OCI-LY3 (cell line): ENCODE results near the gene ZNF500.

Experiments
- H2AFZ ChIP-seq: fragments of 200-600, 300-600 bp; shearing (Covaris generic); 2 replicates; pipeline ENCODE4 v1.6.0; 2014; ENCODE audit warnings: antibody characterized with exemption, low read depth, low read length
- H3K27ac ChIP-seq: fragments of 200-600, 300-600 bp; sonication (generic); 2 replicates; pipeline ENCODE4 v1.5.1; 2014; ENCODE audit warnings: mild to moderate bottlenecking, low read length, moderate library complexity, mixed read lengths
- H3K27me3 ChIP-seq: fragments of 200-600, 300-600 bp; sonication (generic); 2 replicates; pipeline ENCODE4 v1.6.1; 2014; ENCODE audit warnings: low read depth, low read length, mixed read lengths
- H3K36me3 ChIP-seq: fragments of 200-600, 300-600 bp; sonication (generic); replicated peaks from 2 replicates; pipeline ENCODE3; 2014; ENCODE audit warnings: low read depth, low read length, mixed read lengths
- H3K4me1 ChIP-seq: fragments of 300-600, 200-600 bp; sonication (generic); 2 replicates; pipeline ENCODE4 v1.6.1; 2014; ENCODE audit warnings: low read length, mixed read lengths
- H3K4me2 ChIP-seq: fragments of 200-600, 300-600 bp; sonication (generic); 2 replicates; pipeline ENCODE4 v1.6.1; 2014; ENCODE audit warnings: low read length, mixed read lengths
- H3K4me3 ChIP-seq: fragments of 300-600, 200-600 bp; sonication (generic); 2 replicates; pipeline ENCODE4 v1.5.1; 2014; ENCODE audit warnings: antibody characterized with exemption, mild to moderate bottlenecking, low read length, moderate library complexity
- H3K79me2 ChIP-seq: fragments of 300-600, 200-600 bp; shearing (Covaris generic); 2 replicates; pipeline ENCODE4 v1.6.1; 2014; ENCODE audit warnings: mild to moderate bottlenecking, low read length, mixed read lengths
- H3K9ac ChIP-seq: fragments of 300-600, 200-600 bp; shearing (Covaris generic); 2 replicates; pipeline ENCODE4 v1.6.0; 2014; ENCODE audit warnings: mild to moderate bottlenecking, low read length, moderate library complexity
- H3K9me3 ChIP-seq: fragments of 200-600, 300-600 bp; shearing (Covaris generic); 2 replicates; pipeline ENCODE4 v1.6.1; 2014; ENCODE audit warnings: low read length, mixed read lengths; ENCODE audit not compliant: insufficient read depth
- H4K20me1 ChIP-seq: fragments of 200-600, 300-600 bp; sonication (generic); 2 replicates; pipeline ENCODE4 v1.6.1; 2016; ENCODE audit warnings: low read length, mixed read lengths; ENCODE audit not compliant: insufficient read depth
- EZH2phosphoT487 ChIP-seq: fragments of 200-600 bp; shearing (Covaris generic); IDR thresholded peaks from 2 replicates; pipeline ENCODE4 v1.6.1; 2018; ENCODE audit warnings: antibody characterized with exemption, mixed run types, low read depth
- TF ChIP-seq, protein P1 (sequence below): fragments of 200-600, 300-600 bp; sonication (generic); IDR thresholded peaks from 2 replicates; pipeline ENCODE4 v1.5.1; 2014; ENCODE audit warnings: antibody characterized with exemption, low read length, low read depth

Gene ZNF500

DNA sequence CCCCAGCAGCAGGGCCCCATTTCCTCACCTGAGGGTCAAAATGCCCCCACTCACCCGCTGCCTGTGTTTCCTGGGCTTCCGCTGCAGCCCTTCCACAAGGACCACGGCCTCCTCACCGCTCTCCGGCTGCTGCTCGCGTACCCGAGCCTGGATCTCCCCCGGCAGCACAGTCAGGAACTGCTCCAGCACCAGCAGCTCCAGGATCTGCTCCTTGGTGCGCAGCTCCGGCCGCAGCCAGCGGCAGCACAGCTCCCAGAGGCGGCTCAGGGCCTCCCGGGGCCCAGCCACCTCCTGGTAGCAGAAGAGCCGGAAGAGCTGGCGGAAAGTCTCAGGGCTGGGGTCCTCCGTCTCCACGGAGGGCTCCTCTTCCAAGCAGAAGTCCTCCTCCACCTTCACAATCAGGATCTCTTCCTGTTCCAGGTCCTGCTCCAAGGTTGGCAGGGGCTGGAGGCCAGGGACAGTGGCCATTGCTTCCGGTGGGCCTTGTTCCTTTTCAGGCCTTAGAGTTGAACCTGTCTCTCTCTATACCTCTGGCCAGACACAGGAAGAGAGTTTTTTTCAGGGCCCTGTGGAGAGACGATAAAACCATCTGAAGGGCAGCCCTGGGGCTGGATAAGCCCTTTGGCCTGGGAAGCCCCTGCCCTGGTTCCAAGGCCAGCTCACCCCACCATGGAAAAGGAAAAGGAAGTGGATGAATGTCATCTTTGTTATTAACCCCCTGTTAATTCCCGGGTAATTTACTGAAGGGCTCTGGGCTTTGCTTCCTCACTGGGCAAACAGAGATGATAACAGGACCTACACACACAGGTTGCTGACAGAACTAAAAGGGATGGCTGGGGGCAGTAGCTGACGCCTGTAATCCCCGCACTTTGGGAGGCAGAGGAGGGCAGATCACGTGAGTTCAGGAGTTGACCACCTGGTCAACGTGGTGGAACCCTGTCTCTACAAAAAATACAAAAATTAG lies 1.2 kb downstream of the ZNF500 start:
- Histone ChIP-seq H3K9ac (peak overlapping the region; percentile 69), H3K4me2 (peak overlapping the region; percentile 78), H3K79me2 (peaks cover 18% of the 10 kb centered on the region), H4K20me1 (no peaks in the 10 kb centered on the region), H3K4me1 (peaks cover 10% of the 10 kb centered on the region), H3K27ac (no peak overlapping the region), H3K27me3 (no peaks in the 10 kb centered on the region), H3K36me3 (peaks cover 11% of the 10 kb centered on the region), H2AFZ (no peak overlapping the region), H3K4me3 (peak overlapping the region; percentile 81), H3K9me3 (no peaks in the 10 kb centered on the region)
- TF ChIP-seq, protein P1, sequence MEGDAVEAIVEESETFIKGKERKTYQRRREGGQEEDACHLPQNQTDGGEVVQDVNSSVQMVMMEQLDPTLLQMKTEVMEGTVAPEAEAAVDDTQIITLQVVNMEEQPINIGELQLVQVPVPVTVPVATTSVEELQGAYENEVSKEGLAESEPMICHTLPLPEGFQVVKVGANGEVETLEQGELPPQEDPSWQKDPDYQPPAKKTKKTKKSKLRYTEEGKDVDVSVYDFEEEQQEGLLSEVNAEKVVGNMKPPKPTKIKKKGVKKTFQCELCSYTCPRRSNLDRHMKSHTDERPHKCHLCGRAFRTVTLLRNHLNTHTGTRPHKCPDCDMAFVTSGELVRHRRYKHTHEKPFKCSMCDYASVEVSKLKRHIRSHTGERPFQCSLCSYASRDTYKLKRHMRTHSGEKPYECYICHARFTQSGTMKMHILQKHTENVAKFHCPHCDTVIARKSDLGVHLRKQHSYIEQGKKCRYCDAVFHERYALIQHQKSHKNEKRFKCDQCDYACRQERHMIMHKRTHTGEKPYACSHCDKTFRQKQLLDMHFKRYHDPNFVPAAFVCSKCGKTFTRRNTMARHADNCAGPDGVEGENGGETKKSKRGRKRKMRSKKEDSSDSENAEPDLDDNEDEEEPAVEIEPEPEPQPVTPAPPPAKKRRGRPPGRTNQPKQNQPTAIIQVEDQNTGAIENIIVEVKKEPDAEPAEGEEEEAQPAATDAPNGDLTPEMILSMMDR, result no peak
- no peak for TF ChIP-seq EZH2phosphoT487

DNA sequence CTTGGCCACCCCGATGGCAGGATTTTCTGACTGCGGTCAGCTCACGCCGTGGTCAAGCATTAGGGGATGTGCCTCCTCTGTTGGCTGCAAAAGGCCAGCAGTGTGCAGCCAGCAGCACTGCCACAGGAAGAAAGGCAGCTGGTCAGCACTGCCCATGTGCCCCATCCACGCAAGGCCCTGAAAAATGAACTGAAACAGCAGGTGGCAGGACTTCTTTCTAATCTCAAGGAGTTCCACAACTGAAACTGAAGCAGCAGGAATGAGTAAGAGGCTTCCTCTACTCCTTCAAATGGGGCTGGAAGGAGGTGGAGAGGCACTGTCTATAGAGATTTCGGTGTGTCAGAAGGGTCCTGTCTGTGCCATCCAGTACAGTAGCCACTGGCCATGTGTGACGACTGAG lies 3.2 kb downstream of the ZNF500 start:
- peaks cover 18% of the 10 kb centered on the region for H3K79me2 ChIP-seq
- H3K4me3 ChIP-seq, result no peak overlapping the region
- TF ChIP-seq, protein P1, result no peak
- TF ChIP-seq EZH2phosphoT487, result no peak
- no peak overlapping the region for H2AFZ ChIP-seq
- no peak overlapping the region for H3K27ac ChIP-seq
- no peaks in the 10 kb centered on the region for H3K27me3 ChIP-seq
- H3K4me1 ChIP-seq, result peaks cover 6% of the 10 kb centered on the region
- H3K9ac ChIP-seq, result no peak overlapping the region
- H3K36me3 ChIP-seq, result peaks cover 23% of the 10 kb centered on the region
- no peaks in the 10 kb centered on the region for H4K20me1 ChIP-seq
- H3K4me2 ChIP-seq, result no peak overlapping the region
- no peaks in the 10 kb centered on the region for H3K9me3 ChIP-seq

DNA sequence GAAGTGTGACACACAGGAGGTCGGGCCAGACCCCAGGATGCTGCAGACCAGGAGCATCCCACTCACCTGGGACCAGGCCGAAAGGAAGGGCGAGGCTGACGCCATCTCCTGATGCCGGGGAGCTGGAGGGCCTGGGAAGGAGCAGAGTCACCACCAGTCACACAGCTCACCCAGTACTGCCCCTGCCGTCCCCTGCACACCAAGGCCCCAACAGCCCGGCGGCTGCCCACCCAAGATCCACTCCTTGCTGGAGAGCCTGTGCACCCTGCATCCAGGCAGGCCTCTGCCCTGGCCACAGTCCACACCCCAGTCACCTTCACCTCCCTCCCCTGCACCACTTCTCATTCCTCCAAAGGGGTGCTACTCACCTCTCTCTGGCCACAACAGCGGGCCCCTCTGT lies 4.8 kb downstream of the ZNF500 start:
- H3K36me3 ChIP-seq, result peaks cover 26% of the 10 kb centered on the region
- no peak overlapping the region for H3K9ac ChIP-seq
- H3K27ac ChIP-seq, result no peak overlapping the region
- H3K4me2 ChIP-seq, result no peak overlapping the region
- H3K27me3 ChIP-seq, result no peaks in the 10 kb centered on the region
- TF ChIP-seq, protein P1, result no peak
- no peak for TF ChIP-seq EZH2phosphoT487
- H3K4me1 ChIP-seq, result peaks cover 6% of the 10 kb centered on the region
- H2AFZ ChIP-seq, result no peak overlapping the region
- H3K9me3 ChIP-seq, result no peaks in the 10 kb centered on the region
- H3K4me3 ChIP-seq, result no peak overlapping the region
- no peaks in the 10 kb centered on the region for H4K20me1 ChIP-seq
- peaks cover 18% of the 10 kb centered on the region for H3K79me2 ChIP-seq

DNA sequence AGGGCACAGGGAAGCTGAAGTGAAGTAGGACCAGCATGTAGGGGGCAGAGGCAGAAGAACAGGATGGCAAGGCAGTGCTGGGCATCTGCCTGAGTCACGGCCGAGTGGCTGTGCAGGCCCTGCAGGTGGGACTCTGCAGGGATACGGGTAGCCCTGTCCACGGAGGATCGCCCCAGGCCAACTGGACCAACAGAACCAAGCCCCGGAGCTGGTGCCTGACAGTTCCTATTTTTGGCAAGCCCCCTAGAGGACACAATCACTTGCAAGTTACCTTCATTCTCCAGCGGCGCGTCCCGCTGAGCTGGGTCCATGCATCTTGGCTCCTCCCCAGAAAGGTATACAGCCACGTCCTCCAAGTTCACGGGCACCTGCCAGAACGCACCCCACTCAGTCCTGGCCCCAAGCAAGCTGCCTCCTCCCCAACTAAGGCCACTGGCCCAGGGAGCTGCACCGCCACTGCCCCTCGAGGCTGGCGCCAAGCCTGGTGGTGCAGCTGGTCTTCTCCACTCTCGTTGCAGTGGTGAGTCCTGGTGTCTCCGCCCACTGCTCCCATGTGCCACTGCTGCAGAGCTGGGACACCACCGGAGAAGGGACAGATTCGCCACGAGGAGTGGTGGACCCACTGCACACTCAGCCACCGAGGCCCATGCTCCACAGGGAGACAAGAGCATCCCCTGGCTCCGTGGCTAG lies 6.6 kb downstream of the ZNF500 start:
- H3K9me3 ChIP-seq, result no peaks in the 10 kb centered on the region
- H3K4me1 ChIP-seq, result no peaks in the 10 kb centered on the region
- no peak overlapping the region for H3K9ac ChIP-seq
- H4K20me1 ChIP-seq, result no peaks in the 10 kb centered on the region
- H3K79me2 ChIP-seq, result peaks cover 4% of the 10 kb centered on the region; the same call in 1 of the 2 replicates
- TF ChIP-seq, protein P1, result no peak
- no peak for TF ChIP-seq EZH2phosphoT487
- H3K4me3 ChIP-seq, result no peak overlapping the region
- no peak overlapping the region for H3K4me2 ChIP-seq
- no peak overlapping the region for H3K27ac ChIP-seq
- no peak overlapping the region for H2AFZ ChIP-seq
- peaks cover 34% of the 10 kb centered on the region for H3K36me3 ChIP-seq
- no peaks in the 10 kb centered on the region for H3K27me3 ChIP-seq
